GM18520 (cell line): ENCODE data around the gene NEDD4L.
"Not testable (repeated sequence)": the region's sequence is repeated elsewhere in the genome, so short reads cannot be mapped to it uniquely, and the experiment has no call there.

Source experiments
- ATAC-seq: cut with Tn5 transposase; IDR thresholded peaks from one replicate; pipeline ENCODE4 v1.9.1; 2021; ENCODE audit not compliant: unreplicated experiment

Gene NEDD4L

GRCh38 chr18:58148954-58149471 is 105.0 kb downstream of the NEDD4L start:
- ATAC-seq, result no peak

GRCh38 chr18:58150772-58151171 is 106.7 kb downstream of the NEDD4L start:
- no peak for ATAC-seq

- no peak for ATAC-seq
These were observed 108.2 kb downstream of the NEDD4L start for GRCh38 chr18:58152216-58152615.

GRCh38 chr18:58152891-58153290 is 108.9 kb downstream of the NEDD4L start:
- no peak for ATAC-seq

GRCh38 chr18:58156516-58156915 is 112.5 kb downstream of the NEDD4L start:
- ATAC-seq, result no peak

GRCh38 chr18:58157237-58157636 is 113.2 kb downstream of the NEDD4L start:
- ATAC-seq, result no peak

- no peak for ATAC-seq
These were observed 114.0 kb downstream of the NEDD4L start for GRCh38 chr18:58158008-58158407.

- no peak for ATAC-seq
These were observed 114.4 kb downstream of the NEDD4L start for GRCh38 chr18:58158459-58158858.

- no peak for ATAC-seq
These were observed 117.6 kb downstream of the NEDD4L start for GRCh38 chr18:58161659-58162058.

- ATAC-seq, result no peak
These were observed 118.1 kb downstream of the NEDD4L start for GRCh38 chr18:58162127-58162526.

- ATAC-seq, result no peak
These were observed 119.1 kb downstream of the NEDD4L start for GRCh38 chr18:58163004-58163590.

GRCh38 chr18:58166278-58166844 is 122.3 kb downstream of the NEDD4L start:
- ATAC-seq, result no peak

GRCh38 chr18:58167073-58167472 is 123.0 kb downstream of the NEDD4L start:
- no peak for ATAC-seq

GRCh38 chr18:58168221-58168620 is 124.2 kb downstream of the NEDD4L start:
- ATAC-seq, result no peak

GRCh38 chr18:58168993-58169392 is 125.0 kb downstream of the NEDD4L start:
- ATAC-seq, result no peak

- no peak for ATAC-seq
These were observed 125.4 kb downstream of the NEDD4L start for GRCh38 chr18:58169472-58169871.

- not testable (repeated sequence) for ATAC-seq
These were observed 126.0 kb downstream of the NEDD4L start for GRCh38 chr18:58170036-58170435.

GRCh38 chr18:58172031-58172430 is 128.0 kb downstream of the NEDD4L start:
- no peak for ATAC-seq

- ATAC-seq, result no peak
These were observed 130.3 kb downstream of the NEDD4L start for GRCh38 chr18:58174285-58174684.

GRCh38 chr18:58175122-58175785 is 131.2 kb downstream of the NEDD4L start:
- ATAC-seq, result no peak

- no peak for ATAC-seq
These were observed 131.8 kb downstream of the NEDD4L start for GRCh38 chr18:58175786-58176176.

GRCh38 chr18:58177004-58177717 is 133.1 kb downstream of the NEDD4L start:
- no peak for ATAC-seq
